PC-9 (cell line): ENCODE data around the gene IGF2BP1. TPM values are rescaled to one million over a fixed set of nuclear protein-coding genes. Genes with fewer than 3 reads are reported as not detected.

Experiments
- BruUV-seq: library from RNA; stranded (reverse); fragments of 400-500 nt; replicated peaks from 2 replicates; lab custom pipeline; 2021; lab: Mats Ljungman, UMichigan
- CTCF ChIA-PET: fragments of 300-600 bp; sonication (Branson Sonifier 250); formaldehyde crosslinking; loops from one replicate; lab custom pipeline; 2022; ENCODE audit warnings: antibody characterized with exemption; lab: Charles Lee
- POLR2A ChIA-PET: fragments of 300-600 bp; sonication (Branson Sonifier 250); formaldehyde crosslinking; loops from one replicate; lab custom pipeline; 2022; ENCODE audit warnings: antibody characterized with exemption; ENCODE audit not compliant: unreplicated experiment; lab: Charles Lee
- DNase-seq, 2 experiments: peaks; one replicate each; pipeline versions ENCODE4 v3.0.0 to v3.0.0-alpha.2; 2015 to 2022; ENCODE audit warnings: mixed read lengths in 1 of 2
- H2AFZ ChIP-seq: fragments of 200-600 bp; sonication (generic); 2 replicates; pipeline ENCODE4 v1.8.1; 2017; ENCODE audit warnings: antibody characterized with exemption
- H3F3A ChIP-seq: fragments of 200-600 bp; sonication (generic); 2 replicates; pipeline ENCODE4 v1.8.1; 2017; ENCODE audit warnings: antibody characterized with exemption, mild to moderate bottlenecking, low read depth; ENCODE audit not compliant: insufficient read depth
- H3K27ac ChIP-seq: fragments of 200-600 bp; sonication (generic); 2 replicates; pipeline ENCODE4 v1.6.1; 2016; ENCODE audit warnings: mixed run types
- H3K27me3 ChIP-seq: fragments of 200-600 bp; sonication (generic); 2 replicates; pipeline ENCODE4 v1.6.1; 2016; ENCODE audit warnings: low read depth, mixed run types; ENCODE audit not compliant: insufficient read depth
- H3K36me3 ChIP-seq: fragments of 200-600 bp; sonication (generic); 2 replicates; pipeline ENCODE4 v1.6.1; 2016; ENCODE audit warnings: low read depth, mixed run types
- H3K4me1 ChIP-seq: fragments of 200-600 bp; sonication (generic); replicated peaks from 2 replicates; pipeline ENCODE4 v1.6.1; 2016; ENCODE audit warnings: mixed run types; ENCODE audit not compliant: insufficient read depth
- H3K4me2 ChIP-seq: fragments of 200-600 bp; sonication (generic); 2 replicates; pipeline ENCODE4 v1.6.1; 2017; ENCODE audit warnings: mixed run types
- H3K4me3 ChIP-seq: fragments of 200-600 bp; sonication (generic); 2 replicates; pipeline ENCODE4 v1.6.1; 2016; ENCODE audit warnings: mixed run types
- H3K79me2 ChIP-seq: fragments of 200-600 bp; sonication (generic); 2 replicates; pipeline ENCODE4 v1.6.1; 2017; ENCODE audit warnings: low read depth, mixed run types
- H3K9me2 ChIP-seq: fragments of 200-600 bp; sonication (generic); 2 replicates; pipeline ENCODE4 v1.8.1; 2017; ENCODE audit warnings: mild to moderate bottlenecking; ENCODE audit not compliant: insufficient read depth
- H3K9me3 ChIP-seq: fragments of 200-600 bp; sonication (generic); 2 replicates; pipeline ENCODE4 v1.8.1; 2016; ENCODE audit warnings: low read depth; ENCODE audit not compliant: insufficient read depth
- H4K20me1 ChIP-seq: fragments of 200-600 bp; sonication (generic); 2 replicates; pipeline ENCODE4 v1.8.1; 2017; ENCODE audit not compliant: insufficient read depth
- CTCF ChIP-seq: fragments of 200-600 bp; sonication (generic); conservative IDR thresholded peaks from 2 replicates; pipeline ENCODE4 v1.6.1; 2017; ENCODE audit warnings: mixed run types, antibody characterized with exemption, mild to moderate bottlenecking, moderate library complexity
- EZH2 ChIP-seq: fragments of 200-600 bp; sonication (generic); IDR thresholded peaks from 2 replicates; pipeline ENCODE4 v1.8.0; 2017; ENCODE audit warnings: antibody characterized with exemption, low read depth
- intact Hi-C: fragments of 100-400 bp; cut with micrococcal nuclease; formaldehyde crosslinking; loops from one replicate; pipeline ENCODE4 v1.10.0; 2022; ENCODE audit not compliant: unreplicated experiment
- total RNA-seq: library from RNA; stranded (reverse); gene quantifications from 2 replicates; pipeline ENCODE4 v1.2.3, GENCODE V29; 2021

IGF2BP1 gene
- total RNA-seq, 1 experiment from 2014 or later = 57.4 TPM

DNA sequence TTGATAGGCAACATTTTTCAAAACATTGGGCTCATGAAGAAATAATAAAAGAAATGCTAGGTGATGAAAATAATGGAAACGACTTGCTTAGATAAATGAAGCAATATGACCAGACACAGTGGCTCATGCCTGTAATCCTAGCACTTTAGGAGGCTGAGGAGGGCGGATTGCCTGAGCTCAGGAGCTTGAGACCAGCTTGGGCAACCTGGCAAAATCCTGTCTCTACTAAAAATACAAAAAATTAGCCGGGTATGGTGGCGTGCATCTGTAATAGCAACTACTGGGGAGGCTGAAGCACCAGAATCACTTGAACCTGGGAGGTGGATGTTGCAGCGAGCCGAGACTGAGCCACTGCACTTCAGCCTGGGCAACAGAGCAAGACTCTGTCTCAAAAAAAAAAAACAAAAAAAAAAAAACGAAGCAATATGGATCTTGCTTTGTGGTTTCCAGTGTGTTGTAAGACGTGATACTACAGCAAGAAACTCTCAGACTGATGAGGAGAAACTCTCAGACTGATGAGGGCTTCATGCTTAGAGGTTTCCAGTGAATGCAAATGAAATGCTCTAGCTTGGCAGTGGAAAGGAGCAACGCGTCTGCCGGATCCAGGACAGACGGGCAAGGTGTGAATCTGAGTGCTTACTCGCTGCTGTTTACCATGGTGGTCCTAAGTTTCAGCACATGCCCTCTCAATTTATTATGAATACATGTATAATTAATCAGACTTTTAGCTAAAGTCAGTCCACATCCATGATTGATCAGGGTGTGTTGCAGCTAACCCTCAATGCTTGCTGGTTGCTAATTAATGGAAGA lies 11.5 kb upstream of the IGF2BP1 start:
- no peak overlapping the region for H2AFZ ChIP-seq
- no TSS peak for BruUV-seq
- no peaks in the 10 kb centered on the region for H3K79me2 ChIP-seq
- H3F3A ChIP-seq = peaks cover 7% of the 10 kb centered on the region; the same call in 1 of the 2 replicates
- no peak for TF ChIP-seq CTCF
- no peak for TF ChIP-seq EZH2
- no peak overlapping the region for H3K4me2 ChIP-seq
- H4K20me1 ChIP-seq = no peaks in the 10 kb centered on the region
- H3K4me3 ChIP-seq = no peak overlapping the region
- no peaks in the 10 kb centered on the region for H3K4me1 ChIP-seq
- H3K9me2 ChIP-seq = no peaks in the 10 kb centered on the region
- intact Hi-C loops = no loop called here
- no peaks in the 10 kb centered on the region for H3K36me3 ChIP-seq
- no peaks in the 10 kb centered on the region for H3K9me3 ChIP-seq
- H3K27ac ChIP-seq = no peak overlapping the region
- CTCF ChIA-PET = no interaction called here
- POLR2A ChIA-PET = no interaction called here
- DNase-seq = no peak
- H3K27me3 ChIP-seq = no peaks in the 10 kb centered on the region

GRCh38 chr17:48989100-48989499 lies 8.1 kb upstream of the IGF2BP1 start:
- CTCF ChIA-PET = no interaction called here
- BruUV-seq = no TSS peak
- H3K79me2 ChIP-seq = no peaks in the 10 kb centered on the region
- no peaks in the 10 kb centered on the region for H3K9me3 ChIP-seq
- no peak for DNase-seq
- H3F3A ChIP-seq = peaks cover 9% of the 10 kb centered on the region
- H3K9me2 ChIP-seq = no peaks in the 10 kb centered on the region
- no peak overlapping the region for H3K4me3 ChIP-seq
- H3K4me1 ChIP-seq = no peaks in the 10 kb centered on the region
- TF ChIP-seq EZH2 = no peak
- TF ChIP-seq CTCF = no peak
- H3K27me3 ChIP-seq = no peaks in the 10 kb centered on the region
- no peak overlapping the region for H3K27ac ChIP-seq
- H4K20me1 ChIP-seq = no peaks in the 10 kb centered on the region
- H2AFZ ChIP-seq = no peak overlapping the region
- intact Hi-C loops = no loop called here
- H3K4me2 ChIP-seq = no peak overlapping the region
- POLR2A ChIA-PET = no interaction called here
- no peaks in the 10 kb centered on the region for H3K36me3 ChIP-seq

DNA sequence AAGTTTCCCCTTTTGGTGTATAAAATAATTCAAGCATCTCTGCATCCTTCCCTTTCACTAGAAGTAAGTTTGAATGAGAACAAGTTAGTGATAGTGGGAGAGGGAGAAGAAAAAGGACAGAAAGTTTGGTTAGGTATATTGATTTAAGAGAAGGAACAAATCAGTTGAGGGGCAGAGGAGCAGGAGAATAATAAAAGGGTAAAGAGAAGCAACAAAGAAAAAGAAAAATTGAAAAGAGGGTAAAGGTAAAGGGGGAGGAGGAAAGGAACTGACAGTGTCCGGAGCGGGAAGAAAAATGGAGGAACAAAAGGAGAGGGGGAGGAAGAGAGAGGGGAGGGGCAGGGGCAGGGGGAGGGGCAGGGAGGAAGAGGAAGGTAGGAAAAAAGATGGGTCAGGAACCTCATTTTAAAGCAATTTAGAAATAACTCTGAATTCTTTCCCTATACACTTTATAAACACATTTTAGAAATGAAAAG lies 6.3 kb upstream of the IGF2BP1 start:
- H3K4me1 ChIP-seq = no peaks in the 10 kb centered on the region
- no peak overlapping the region for H2AFZ ChIP-seq
- no peaks in the 10 kb centered on the region for H3K9me3 ChIP-seq
- no peak overlapping the region for H3K4me2 ChIP-seq
- no peak for TF ChIP-seq EZH2
- TF ChIP-seq CTCF = no peak
- intact Hi-C loops = no loop called here
- no peaks in the 10 kb centered on the region for H3K79me2 ChIP-seq
- DNase-seq = no peak
- H3K9me2 ChIP-seq = no peaks in the 10 kb centered on the region
- no peaks in the 10 kb centered on the region for H3K36me3 ChIP-seq
- H4K20me1 ChIP-seq = no peaks in the 10 kb centered on the region
- H3K4me3 ChIP-seq = no peak overlapping the region
- no TSS peak for BruUV-seq
- H3F3A ChIP-seq = peaks cover 25% of the 10 kb centered on the region
- CTCF ChIA-PET = no interaction called here
- no peaks in the 10 kb centered on the region for H3K27me3 ChIP-seq
- H3K27ac ChIP-seq = no peak overlapping the region
- POLR2A ChIA-PET = no interaction called here
